A549 (cell line): ENCODE results near the gene VRTN.

Source experiments
- CEBPB ChIP-seq, 2 experiments: fragments of >200 bp in 1 of 2; sonication (Bioruptor Twin) in 1 of 2; formaldehyde crosslinking in 1 of 2; IDR thresholded peaks; 2 replicates each; pipeline ENCODE4 v1.6.1; 2012 to 2016
- EP300 ChIP-seq, 2 experiments: fragments of >200 bp; sonication (Bioruptor Twin); formaldehyde crosslinking; IDR thresholded peaks; 2 replicates in 1 of 2; 3 replicates in 1 of 2; pipeline ENCODE4 v1.6.1; 2016 to 2017
- HOXA7 ChIP-seq: fragments of 250-450 bp; sonication (Bioruptor Pico); IDR thresholded peaks from 2 replicates; pipeline ENCODE4 v1.5.0; 2020; ENCODE audit warnings: mild to moderate bottlenecking, moderate library complexity
- KDM1A ChIP-seq: fragments of 200-600 bp; sonication (generic); IDR thresholded peaks from 2 replicates; pipeline ENCODE4 v1.6.1; 2016; ENCODE audit warnings: low read depth, mild to moderate bottlenecking
- MAZ ChIP-seq: fragments of 150-350 bp; IDR thresholded peaks from 2 replicates; pipeline ENCODE4 v1.6.1; 2014; ENCODE audit warnings: antibody characterized with exemption, low read depth, low read length, borderline replicate concordance
- POLR2A ChIP-seq: IDR thresholded peaks from 2 replicates; pipeline ENCODE4 v1.6.1; 2012; ENCODE audit warnings: mild to moderate bottlenecking, low read length
- POLR2AphosphoS2 ChIP-seq: conservative IDR thresholded peaks from 2 replicates; pipeline ENCODE4 v1.6.1; 2012; ENCODE audit warnings: low read length, improper control_type of control experiment, inconsistent platforms
- RAD21 ChIP-seq, 2 experiments: fragments of >200 bp in 1 of 2; sonication (Bioruptor Twin) in 1 of 2; formaldehyde crosslinking in 1 of 2; IDR thresholded peaks in 1 of 2; conservative IDR thresholded peaks in 1 of 2; 2 replicates in 1 of 2; 3 replicates in 1 of 2; pipeline ENCODE4 v1.6.1; 2012 to 2018; ENCODE audit warnings: inconsistent platforms in 1 of 2
- RCOR1 ChIP-seq: fragments of 150-350 bp; IDR thresholded peaks from 2 replicates; pipeline ENCODE4 v1.6.1; 2014; ENCODE audit warnings: antibody characterized with exemption, low read length, low read depth
- RFX5 ChIP-seq: fragments of 450-650 bp; IDR thresholded peaks from 2 replicates; pipeline ENCODE4 v1.7.1; 2014; ENCODE audit warnings: antibody characterized with exemption, mild to moderate bottlenecking, moderate library complexity
- ZNF302 ChIP-seq: fragments of 250-450 bp; sonication (Bioruptor Pico); IDR thresholded peaks from 2 replicates; pipeline ENCODE4 v1.9.0; 2021; ENCODE audit warnings: inconsistent platforms, mild to moderate bottlenecking, moderate library complexity
- TF ChIP-seq, protein P1 (sequence below): fragments of >200 bp; sonication (Bioruptor Twin); formaldehyde crosslinking; IDR thresholded peaks from 3 replicates; pipeline ENCODE4 v1.5.1; 2016

DNA sequence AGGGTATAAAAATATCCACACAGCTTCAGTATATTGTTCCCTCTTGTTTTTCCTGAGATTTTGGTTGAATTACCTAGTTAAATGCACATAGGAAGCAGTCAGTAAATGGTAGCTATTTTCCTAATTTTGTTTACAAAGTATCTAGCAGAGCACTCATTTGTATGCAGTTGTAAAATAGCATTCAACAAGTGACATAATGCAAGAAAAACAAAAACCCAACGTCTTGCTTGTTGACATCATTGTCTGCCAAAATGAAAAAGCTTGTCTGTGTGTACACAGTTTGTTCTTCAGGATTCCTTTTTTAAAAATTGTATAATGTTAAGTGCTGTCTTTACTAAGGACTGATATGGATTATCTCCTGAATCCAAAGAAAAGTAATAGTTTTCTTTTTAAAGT lies 2.7 kb downstream of the VRTN start:
- TF ChIP-seq, protein P1, sequence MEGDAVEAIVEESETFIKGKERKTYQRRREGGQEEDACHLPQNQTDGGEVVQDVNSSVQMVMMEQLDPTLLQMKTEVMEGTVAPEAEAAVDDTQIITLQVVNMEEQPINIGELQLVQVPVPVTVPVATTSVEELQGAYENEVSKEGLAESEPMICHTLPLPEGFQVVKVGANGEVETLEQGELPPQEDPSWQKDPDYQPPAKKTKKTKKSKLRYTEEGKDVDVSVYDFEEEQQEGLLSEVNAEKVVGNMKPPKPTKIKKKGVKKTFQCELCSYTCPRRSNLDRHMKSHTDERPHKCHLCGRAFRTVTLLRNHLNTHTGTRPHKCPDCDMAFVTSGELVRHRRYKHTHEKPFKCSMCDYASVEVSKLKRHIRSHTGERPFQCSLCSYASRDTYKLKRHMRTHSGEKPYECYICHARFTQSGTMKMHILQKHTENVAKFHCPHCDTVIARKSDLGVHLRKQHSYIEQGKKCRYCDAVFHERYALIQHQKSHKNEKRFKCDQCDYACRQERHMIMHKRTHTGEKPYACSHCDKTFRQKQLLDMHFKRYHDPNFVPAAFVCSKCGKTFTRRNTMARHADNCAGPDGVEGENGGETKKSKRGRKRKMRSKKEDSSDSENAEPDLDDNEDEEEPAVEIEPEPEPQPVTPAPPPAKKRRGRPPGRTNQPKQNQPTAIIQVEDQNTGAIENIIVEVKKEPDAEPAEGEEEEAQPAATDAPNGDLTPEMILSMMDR = no peak
- no peak for TF ChIP-seq RFX5
- TF ChIP-seq POLR2A = no peak
- TF ChIP-seq EP300 (IDR thresholded peaks at IDR 0.05) = no peak
- TF ChIP-seq RAD21 (conservative IDR thresholded peaks at IDR 0.05 in 1 of 2, IDR thresholded peaks at IDR 0.05 in 1 of 2) = no peak
- no peak for TF ChIP-seq CEBPB (IDR thresholded peaks at IDR 0.05)
- TF ChIP-seq RCOR1 = no peak
- no peak for TF ChIP-seq ZNF302 (CRISPR knock-in tag)
- TF ChIP-seq MAZ = no peak
- TF ChIP-seq POLR2AphosphoS2 = no peak
- TF ChIP-seq HOXA7 (CRISPR knock-in tag) = no peak
- no peak for TF ChIP-seq KDM1A
